ENCODE results near the gene PNISR. TPM values are rescaled to one million over a fixed set of nuclear protein-coding genes. Genes with fewer than 3 reads are reported as not detected.

The PNISR gene
- total and polyA plus RNA-seq, 2 of the 13 experiments (the other 11 are each of a cell fraction or from before 2014, with no cell fraction given) = 43.0 to 48.0 TPM

DNA sequence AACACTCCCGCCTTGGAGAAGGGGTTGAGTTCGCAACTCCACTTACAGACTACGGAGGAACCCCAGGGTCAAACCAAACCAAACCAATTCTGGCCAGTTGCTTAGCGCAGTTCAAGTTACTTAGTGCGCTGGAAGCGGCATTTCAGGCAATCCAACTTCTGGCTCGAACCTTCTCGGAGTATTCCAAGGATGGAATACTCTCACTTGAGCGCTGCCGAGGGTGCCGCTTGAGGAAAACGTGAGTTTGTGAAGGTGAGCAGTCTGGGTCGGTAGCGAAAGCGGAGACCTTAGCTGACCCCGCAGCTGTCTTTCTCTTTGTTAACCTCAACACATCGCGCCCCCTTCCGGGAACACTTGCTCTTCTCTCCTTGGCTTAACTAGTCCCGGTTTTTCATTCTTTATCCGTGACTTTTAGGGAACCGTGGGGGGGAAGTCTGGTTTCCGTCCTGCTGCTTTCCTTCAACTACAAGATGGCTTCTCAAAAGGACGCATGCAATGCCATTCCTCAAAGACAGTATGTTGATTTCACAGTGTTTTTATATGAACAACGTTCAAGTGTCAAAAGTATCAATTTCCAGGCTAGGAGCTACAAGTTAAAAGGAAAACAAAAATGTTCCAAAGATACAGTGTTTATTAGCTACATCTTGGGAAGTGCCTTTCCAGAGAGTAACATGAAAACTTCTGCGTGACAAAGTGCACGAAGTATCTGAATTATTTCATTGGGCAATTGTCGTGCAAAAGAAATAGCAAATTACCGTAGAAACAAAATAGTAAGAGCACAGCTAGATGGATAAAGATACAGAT lies 741 bp upstream of the PNISR start (continued):
- TF ChIP-seq, protein P1, sequence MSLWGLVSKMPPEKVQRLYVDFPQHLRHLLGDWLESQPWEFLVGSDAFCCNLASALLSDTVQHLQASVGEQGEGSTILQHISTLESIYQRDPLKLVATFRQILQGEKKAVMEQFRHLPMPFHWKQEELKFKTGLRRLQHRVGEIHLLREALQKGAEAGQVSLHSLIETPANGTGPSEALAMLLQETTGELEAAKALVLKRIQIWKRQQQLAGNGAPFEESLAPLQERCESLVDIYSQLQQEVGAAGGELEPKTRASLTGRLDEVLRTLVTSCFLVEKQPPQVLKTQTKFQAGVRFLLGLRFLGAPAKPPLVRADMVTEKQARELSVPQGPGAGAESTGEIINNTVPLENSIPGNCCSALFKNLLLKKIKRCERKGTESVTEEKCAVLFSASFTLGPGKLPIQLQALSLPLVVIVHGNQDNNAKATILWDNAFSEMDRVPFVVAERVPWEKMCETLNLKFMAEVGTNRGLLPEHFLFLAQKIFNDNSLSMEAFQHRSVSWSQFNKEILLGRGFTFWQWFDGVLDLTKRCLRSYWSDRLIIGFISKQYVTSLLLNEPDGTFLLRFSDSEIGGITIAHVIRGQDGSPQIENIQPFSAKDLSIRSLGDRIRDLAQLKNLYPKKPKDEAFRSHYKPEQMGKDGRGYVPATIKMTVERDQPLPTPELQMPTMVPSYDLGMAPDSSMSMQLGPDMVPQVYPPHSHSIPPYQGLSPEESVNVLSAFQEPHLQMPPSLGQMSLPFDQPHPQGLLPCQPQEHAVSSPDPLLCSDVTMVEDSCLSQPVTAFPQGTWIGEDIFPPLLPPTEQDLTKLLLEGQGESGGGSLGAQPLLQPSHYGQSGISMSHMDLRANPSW (CRISPR knock-in tag; IDR thresholded peaks at IDR 0.05; ENCODE audit: borderline replicate concordance) = peak; percentile 43; the same call in 1 of the 2 replicates
- TF ChIP-seq, protein P2, sequence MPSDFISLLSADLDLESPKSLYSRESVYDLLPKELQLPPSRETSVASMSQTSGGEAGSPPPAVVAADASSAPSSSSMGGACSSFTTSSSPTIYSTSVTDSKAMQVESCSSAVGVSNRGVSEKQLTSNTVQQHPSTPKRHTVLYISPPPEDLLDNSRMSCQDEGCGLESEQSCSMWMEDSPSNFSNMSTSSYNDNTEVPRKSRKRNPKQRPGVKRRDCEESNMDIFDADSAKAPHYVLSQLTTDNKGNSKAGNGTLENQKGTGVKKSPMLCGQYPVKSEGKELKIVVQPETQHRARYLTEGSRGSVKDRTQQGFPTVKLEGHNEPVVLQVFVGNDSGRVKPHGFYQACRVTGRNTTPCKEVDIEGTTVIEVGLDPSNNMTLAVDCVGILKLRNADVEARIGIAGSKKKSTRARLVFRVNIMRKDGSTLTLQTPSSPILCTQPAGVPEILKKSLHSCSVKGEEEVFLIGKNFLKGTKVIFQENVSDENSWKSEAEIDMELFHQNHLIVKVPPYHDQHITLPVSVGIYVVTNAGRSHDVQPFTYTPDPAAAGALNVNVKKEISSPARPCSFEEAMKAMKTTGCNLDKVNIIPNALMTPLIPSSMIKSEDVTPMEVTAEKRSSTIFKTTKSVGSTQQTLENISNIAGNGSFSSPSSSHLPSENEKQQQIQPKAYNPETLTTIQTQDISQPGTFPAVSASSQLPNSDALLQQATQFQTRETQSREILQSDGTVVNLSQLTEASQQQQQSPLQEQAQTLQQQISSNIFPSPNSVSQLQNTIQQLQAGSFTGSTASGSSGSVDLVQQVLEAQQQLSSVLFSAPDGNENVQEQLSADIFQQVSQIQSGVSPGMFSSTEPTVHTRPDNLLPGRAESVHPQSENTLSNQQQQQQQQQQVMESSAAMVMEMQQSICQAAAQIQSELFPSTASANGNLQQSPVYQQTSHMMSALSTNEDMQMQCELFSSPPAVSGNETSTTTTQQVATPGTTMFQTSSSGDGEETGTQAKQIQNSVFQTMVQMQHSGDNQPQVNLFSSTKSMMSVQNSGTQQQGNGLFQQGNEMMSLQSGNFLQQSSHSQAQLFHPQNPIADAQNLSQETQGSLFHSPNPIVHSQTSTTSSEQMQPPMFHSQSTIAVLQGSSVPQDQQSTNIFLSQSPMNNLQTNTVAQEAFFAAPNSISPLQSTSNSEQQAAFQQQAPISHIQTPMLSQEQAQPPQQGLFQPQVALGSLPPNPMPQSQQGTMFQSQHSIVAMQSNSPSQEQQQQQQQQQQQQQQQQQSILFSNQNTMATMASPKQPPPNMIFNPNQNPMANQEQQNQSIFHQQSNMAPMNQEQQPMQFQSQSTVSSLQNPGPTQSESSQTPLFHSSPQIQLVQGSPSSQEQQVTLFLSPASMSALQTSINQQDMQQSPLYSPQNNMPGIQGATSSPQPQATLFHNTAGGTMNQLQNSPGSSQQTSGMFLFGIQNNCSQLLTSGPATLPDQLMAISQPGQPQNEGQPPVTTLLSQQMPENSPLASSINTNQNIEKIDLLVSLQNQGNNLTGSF (CRISPR knock-in tag; IDR thresholded peaks at IDR 0.05) = no peak
- TF ChIP-seq, protein P3, sequence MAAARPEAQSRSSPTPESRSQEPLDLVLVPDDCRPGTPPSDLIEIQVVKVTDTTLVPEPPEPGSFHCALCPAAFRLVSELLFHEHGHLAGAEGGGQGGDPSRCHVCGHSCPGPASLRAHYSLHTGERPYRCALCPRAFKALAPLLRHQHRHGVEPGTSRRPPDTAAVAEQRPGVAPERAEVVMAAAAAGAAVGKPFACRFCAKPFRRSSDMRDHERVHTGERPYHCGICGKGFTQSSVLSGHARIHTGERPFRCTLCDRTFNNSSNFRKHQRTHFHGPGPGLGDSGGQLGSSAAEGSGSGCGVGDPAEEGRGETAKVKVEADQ (CRISPR knock-in tag; IDR thresholded peaks at IDR 0.05; ENCODE audit: borderline replicate concordance) = no peak
- no peak for TF ChIP-seq ZNF143 (CRISPR knock-in tag; IDR thresholded peaks at IDR 0.05)
- no peak for TF ChIP-seq ISX (CRISPR knock-in tag; conservative IDR thresholded peaks at IDR 0.05)
- no peak for TF ChIP-seq KLF9 (CRISPR knock-in tag; IDR thresholded peaks at IDR 0.05; ENCODE audit: low read depth)
- TF ChIP-seq HDAC2 (CRISPR knock-in tag; IDR thresholded peaks at IDR 0.05) = peak; percentile 38; the same call in 1 of the 2 replicates
- no peak for TF ChIP-seq GATA4 (IDR thresholded peaks at IDR 0.05; ENCODE audit: borderline replicate concordance, low read depth)
- no peak for TF ChIP-seq NR3C1 (CRISPR knock-in tag; IDR thresholded peaks at IDR 0.05)
- TF ChIP-seq EEA1 (CRISPR knock-in tag; IDR thresholded peaks at IDR 0.05; ENCODE audit: borderline replicate concordance) = no peak
- TF ChIP-seq, protein P4, sequence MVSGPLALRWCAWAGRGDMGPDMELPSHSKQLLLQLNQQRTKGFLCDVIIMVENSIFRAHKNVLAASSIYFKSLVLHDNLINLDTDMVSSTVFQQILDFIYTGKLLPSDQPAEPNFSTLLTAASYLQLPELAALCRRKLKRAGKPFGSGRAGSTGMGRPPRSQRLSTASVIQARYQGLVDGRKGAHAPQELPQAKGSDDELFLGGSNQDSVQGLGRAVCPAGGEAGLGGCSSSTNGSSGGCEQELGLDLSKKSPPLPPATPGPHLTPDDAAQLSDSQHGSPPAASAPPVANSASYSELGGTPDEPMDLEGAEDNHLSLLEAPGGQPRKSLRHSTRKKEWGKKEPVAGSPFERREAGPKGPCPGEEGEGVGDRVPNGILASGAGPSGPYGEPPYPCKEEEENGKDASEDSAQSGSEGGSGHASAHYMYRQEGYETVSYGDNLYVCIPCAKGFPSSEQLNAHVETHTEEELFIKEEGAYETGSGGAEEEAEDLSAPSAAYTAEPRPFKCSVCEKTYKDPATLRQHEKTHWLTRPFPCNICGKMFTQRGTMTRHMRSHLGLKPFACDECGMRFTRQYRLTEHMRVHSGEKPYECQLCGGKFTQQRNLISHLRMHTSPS (CRISPR knock-in tag; IDR thresholded peaks at IDR 0.05; ENCODE audit: low read depth) = no peak
- no peak for TF ChIP-seq PHB2 (IDR thresholded peaks at IDR 0.05; ENCODE audit: partially characterized antibody)
- 0 out of 2 replicates have a peak, but pooled peaks have one; percentile 61 for TF ChIP-seq PHF20 (CRISPR knock-in tag; IDR thresholded peaks at IDR 0.05)
- TF ChIP-seq, protein P5, sequence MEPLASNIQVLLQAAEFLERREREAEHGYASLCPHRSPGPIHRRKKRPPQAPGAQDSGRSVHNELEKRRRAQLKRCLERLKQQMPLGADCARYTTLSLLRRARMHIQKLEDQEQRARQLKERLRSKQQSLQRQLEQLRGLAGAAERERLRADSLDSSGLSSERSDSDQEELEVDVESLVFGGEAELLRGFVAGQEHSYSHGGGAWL (CRISPR knock-in tag; IDR thresholded peaks at IDR 0.05) = no peak
- no peak; the same call in 1 of the 2 replicates for TF ChIP-seq YEATS2 (CRISPR knock-in tag; IDR thresholded peaks at IDR 0.05; ENCODE audit: borderline replicate concordance)
- peak; percentile 45; the same call in 1 of the 2 replicates for TF ChIP-seq IRF2 (CRISPR knock-in tag; IDR thresholded peaks at IDR 0.05)

All from HepG2 (cell line).